Right lobe of liver (tissue), 4 donors: ENCODE measurements around the gene AZGP1.

Source experiments
- CTCF ChIP-seq, 4 donors: fragments of 200-600 bp in 3 of 4; fragments of 450-650 bp in 1 of 4; IDR thresholded peaks; one replicate each; pipeline versions ENCODE4 v1.5.1 to v1.8.0; 2016 to 2022; ENCODE audit warnings: antibody characterized with exemption in 4 of 4, mild to moderate bottlenecking in 2 of 4
- POLR2A ChIP-seq: fragments of 450-650 bp; IDR thresholded peaks from one replicate; pipeline ENCODE4 v1.6.1; 2017; ENCODE audit warnings: antibody characterized with exemption, mild to moderate bottlenecking
- donor health status: DM: no; HTN: no; CAD: no.
- donor health status: DM: no; HTN: no; CAD: no.
- donor health status: DM: no; HTN: yes; CAD: no.

GRCh38 chr7:100011516-100011915, 35.7 kb upstream of the AZGP1 start:
- TF ChIP-seq POLR2A (no peak), CTCF (IDR thresholded peaks at IDR 0.05) (no peak)
